Measurements from ENCODE around the gene VGLL3. TPM values are rescaled to one million over a fixed set of nuclear protein-coding genes. Genes with fewer than 3 reads are reported as not detected.

VGLL3 gene
- total RNA-seq, 2 donors from 2014 or later: 0.03 to 0.17 TPM

- H3K9me3 ChIP-seq (ENCODE audit: control insufficient read depth, low read length, poor library complexity, severe bottlenecking): no peaks in the 10 kb centered on the region
- Mint-ChIP-seq H3K27me3 (no peaks in the 10 kb centered on the region), H3K4me1 (no peaks in the 10 kb centered on the region), H3K36me3 (ENCODE audit: low read depth) (no peaks in the 10 kb centered on the region), H3K4me3 (no peak overlapping the region), H3K27ac (no peak overlapping the region)
- ATAC-seq (no peak), DNase-seq (no peak)
Measured at GRCh38 chr3:86921971-86922680, 68.8 kb downstream of the VGLL3 start.

DNA sequence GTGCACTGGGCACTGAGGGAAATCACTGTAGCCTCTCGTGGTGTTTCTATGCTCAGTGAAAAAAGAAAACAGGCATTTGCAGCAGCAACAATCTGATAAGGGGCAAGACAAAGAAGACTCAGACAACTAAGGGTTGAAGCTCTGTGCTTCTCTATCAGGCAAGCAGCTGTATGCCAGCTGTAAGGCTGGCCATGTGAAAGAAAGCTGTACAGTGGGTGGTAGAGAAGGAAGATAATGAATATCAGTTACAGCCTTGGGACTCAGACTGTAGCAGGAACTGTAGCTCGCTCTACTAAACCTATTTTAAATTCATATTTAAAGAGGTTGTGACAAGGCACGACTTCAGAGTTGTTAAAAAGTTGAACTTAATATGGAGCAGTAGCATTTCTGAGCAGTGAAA, 76.3 kb downstream of the VGLL3 start:
- H3K4me1 Mint-ChIP-seq: no peaks in the 10 kb centered on the region
- H3K27me3 Mint-ChIP-seq: no peaks in the 10 kb centered on the region
- no peak overlapping the region for H3K4me3 Mint-ChIP-seq
- H3K9me3 ChIP-seq (ENCODE audit: control insufficient read depth, low read length, poor library complexity, severe bottlenecking): peaks cover 2% of the 10 kb centered on the region
- ATAC-seq (no peak), DNase-seq (no peak)
- no peaks in the 10 kb centered on the region for H3K36me3 Mint-ChIP-seq (ENCODE audit: low read depth)
- H3K27ac Mint-ChIP-seq: no peak overlapping the region

GRCh38 chr3:86913160-86913559, 77.8 kb downstream of the VGLL3 start:
- ATAC-seq (no peak), DNase-seq (no peak)
- peaks cover 2% of the 10 kb centered on the region for H3K9me3 ChIP-seq (ENCODE audit: control insufficient read depth, low read length, poor library complexity, severe bottlenecking)
- Mint-ChIP-seq H3K27me3 (no peaks in the 10 kb centered on the region), H3K27ac (no peak overlapping the region), H3K4me3 (no peak overlapping the region), H3K4me1 (no peaks in the 10 kb centered on the region), H3K36me3 (ENCODE audit: low read depth) (no peaks in the 10 kb centered on the region)

DNA sequence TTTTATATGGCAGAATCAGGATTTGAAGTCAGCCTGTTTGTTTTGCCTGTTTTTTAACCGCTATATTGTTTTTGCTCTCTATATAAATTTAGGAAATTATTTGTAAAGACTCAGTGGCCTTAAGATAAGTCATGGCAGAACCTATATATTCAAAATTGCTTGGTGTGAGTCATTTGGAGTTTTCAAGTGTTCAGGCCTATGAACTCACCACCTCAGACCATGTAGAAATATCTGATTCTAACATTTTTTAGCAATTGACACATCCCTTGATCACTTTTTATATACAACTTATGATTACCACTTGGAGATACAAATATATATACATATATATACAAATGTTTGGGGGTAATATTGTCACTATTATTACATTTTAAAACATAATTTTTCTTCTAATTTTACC, 95.7 kb downstream of the VGLL3 start:
- no peak for ATAC-seq
- no peaks in the 10 kb centered on the region for H3K27me3 Mint-ChIP-seq
- H3K4me3 Mint-ChIP-seq: no peak overlapping the region
- no peak for DNase-seq
- no peak overlapping the region for H3K27ac Mint-ChIP-seq
- no peaks in the 10 kb centered on the region for H3K4me1 Mint-ChIP-seq
- H3K36me3 Mint-ChIP-seq (ENCODE audit: low read depth): no peaks in the 10 kb centered on the region
- H3K9me3 ChIP-seq (ENCODE audit: control insufficient read depth, low read length, poor library complexity, severe bottlenecking): no peaks in the 10 kb centered on the region

DNA sequence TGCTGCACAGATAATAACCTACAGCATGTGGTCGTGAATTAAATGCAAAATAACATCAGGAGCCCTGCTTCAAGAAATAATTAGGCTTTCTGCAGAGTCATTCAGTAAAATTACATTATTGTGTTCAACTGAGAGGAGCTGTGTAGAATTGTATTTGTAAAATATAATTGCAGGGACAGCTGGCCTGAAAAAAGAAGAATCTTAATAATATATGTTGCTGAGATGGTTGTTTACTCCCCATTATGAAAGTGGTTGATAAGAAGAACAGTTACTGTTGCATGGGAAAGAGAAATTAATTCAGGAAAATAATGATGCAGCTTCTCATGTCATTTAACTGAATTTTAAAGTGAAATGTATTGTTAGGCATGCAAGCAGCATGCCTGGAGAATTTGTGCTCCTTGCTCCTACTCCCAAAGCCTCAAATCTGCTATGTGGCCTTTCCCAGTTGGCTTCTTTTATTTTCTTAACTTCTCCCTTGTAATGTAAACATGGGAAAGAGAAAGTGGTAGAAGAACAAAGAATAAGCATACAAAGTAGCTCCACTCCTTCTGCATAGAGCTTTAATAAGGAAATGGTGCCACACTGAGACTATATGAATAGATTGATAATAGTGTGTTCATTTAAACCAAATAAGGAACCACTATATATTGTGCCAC, 100.1 kb downstream of the VGLL3 start:
- H3K9me3 ChIP-seq (ENCODE audit: control insufficient read depth, low read length, poor library complexity, severe bottlenecking): no peaks in the 10 kb centered on the region
- ATAC-seq (no peak), DNase-seq (no peak)
- Mint-ChIP-seq H3K4me1 (no peaks in the 10 kb centered on the region), H3K27me3 (no peaks in the 10 kb centered on the region), H3K27ac (no peak overlapping the region), H3K4me3 (no peak overlapping the region), H3K36me3 (ENCODE audit: low read depth) (no peaks in the 10 kb centered on the region)

Other genes starting within 250 kb of the VGLL3 start
- gene CHMP2B, start 236.2 kb upstream of the VGLL3 start, total RNA-seq: 10 to 100 TPM; 24.3 to 29.4 TPM